IMR-90 (cell line): Measurements from ENCODE around the gene TTC27. TPM values are rescaled to one million over a fixed set of nuclear protein-coding genes. Genes with fewer than 3 reads are reported as not detected.

Experiments used
- ATAC-seq: fragments of 200-7000 bp; cut with Tn5 transposase; 2 replicates; pipeline ENCODE4 v1.9.1; 2020; ENCODE audit warnings: low read depth, mild to moderate bottlenecking, moderate library complexity
- BruUV-seq: library from RNA; stranded (reverse); fragments of 400-500 nt; replicated peaks from 2 replicates; lab custom pipeline; 2021; lab: Mats Ljungman, UMichigan
- CTCF ChIA-PET: fragments of 300-600 bp; formaldehyde crosslinking; extraction: SDS; loops from one replicate; lab custom pipeline; 2021; ENCODE audit warnings: antibody characterized with exemption; lab: Yijun Ruan, JAX
- POLR2A ChIA-PET: fragments of 300-600 bp; sonication (Branson Sonifier 250); formaldehyde crosslinking; loops from one replicate; lab custom pipeline; 2022; ENCODE audit warnings: antibody characterized with exemption; ENCODE audit not compliant: unreplicated experiment; lab: Charles Lee
- DNase-seq: peaks from one replicate; pipeline ENCODE4 v3.0.0; 2013
- H2AFZ ChIP-seq: replicated peaks from 2 replicates; pipeline ENCODE3; 2013; ENCODE audit warnings: low read length, mild to moderate bottlenecking; ENCODE audit not compliant: poor library complexity
- H2AK5ac ChIP-seq: 2 replicates; pipeline ENCODE4 v1.6.1; 2013; ENCODE audit warnings: low read depth, low read length, inconsistent platforms
- H2AK9ac ChIP-seq: replicated peaks from 2 replicates; pipeline ENCODE3; 2013; ENCODE audit warnings: mild to moderate bottlenecking, low read depth, low read length, moderate library complexity; ENCODE audit not compliant: poor library complexity
- H2BK120ac ChIP-seq: 2 replicates; pipeline ENCODE4 v1.6.1; 2013; ENCODE audit warnings: low read depth, low read length, inconsistent platforms
- H2BK15ac ChIP-seq: 3 replicates; pipeline ENCODE4 v1.6.1; 2013; ENCODE audit warnings: low read depth, low read length, inconsistent platforms
- H2BK20ac ChIP-seq: 2 replicates; pipeline ENCODE4 v1.6.1; 2013; ENCODE audit warnings: low read depth, mild to moderate bottlenecking, inconsistent platforms, low read length, moderate library complexity
- H2BK5ac ChIP-seq: 2 replicates; pipeline ENCODE4 v1.6.1; 2013; ENCODE audit warnings: mild to moderate bottlenecking, low read depth, low read length, inconsistent platforms; ENCODE audit not compliant: poor library complexity, severe bottlenecking
- H3K14ac ChIP-seq: replicated peaks from 2 replicates; pipeline ENCODE4 v1.6.1; 2013; ENCODE audit warnings: low read depth, low read length, inconsistent platforms
- H3K18ac ChIP-seq: 2 replicates; pipeline ENCODE4 v1.6.1; 2013; ENCODE audit warnings: low read depth, low read length, control low read depth
- H3K23ac ChIP-seq: 2 replicates; pipeline ENCODE4 v1.6.1; 2013; ENCODE audit warnings: low read depth, low read length, inconsistent platforms
- H3K27ac ChIP-seq: 2 replicates; pipeline ENCODE4 v1.5.1; 2013; ENCODE audit warnings: mild to moderate bottlenecking, control low read depth, low read length; ENCODE audit not compliant: insufficient read depth
- H3K27me3 ChIP-seq: 2 replicates; pipeline ENCODE4 v1.6.1; 2013; ENCODE audit warnings: low read length; ENCODE audit not compliant: control insufficient read depth, insufficient read depth
- H3K36me3 ChIP-seq: 2 replicates; pipeline ENCODE4 v1.6.1; 2013; ENCODE audit warnings: low read length, mixed read lengths; ENCODE audit not compliant: control insufficient read depth, insufficient read depth
- H3K4ac ChIP-seq: 2 replicates; pipeline ENCODE4 v1.6.1; 2013; ENCODE audit warnings: low read depth, low read length, inconsistent platforms
- H3K4me1 ChIP-seq: 2 replicates; pipeline ENCODE4 v1.6.1; 2013; ENCODE audit warnings: low read length, mixed read lengths; ENCODE audit not compliant: control insufficient read depth, insufficient read depth
- H3K4me2 ChIP-seq: 2 replicates; pipeline ENCODE4 v1.6.1; 2013; ENCODE audit warnings: low read depth, mild to moderate bottlenecking, control low read depth, low read length, moderate library complexity
- H3K4me3 ChIP-seq: 2 replicates; pipeline ENCODE4 v1.5.1; 2013; ENCODE audit warnings: low read depth, mild to moderate bottlenecking, control low read depth, low read length, moderate library complexity; ENCODE audit not compliant: insufficient read depth
- H3K56ac ChIP-seq: 2 replicates; pipeline ENCODE4 v1.6.1; 2013; ENCODE audit warnings: low read length, inconsistent platforms; ENCODE audit not compliant: insufficient read depth; ENCODE audit errors: extremely low read depth
- H3K79me1 ChIP-seq, 2 experiments: 2 replicates each; pipeline ENCODE4 v1.6.1; 2013; ENCODE audit warnings: low read length in 2 of 2, inconsistent platforms in 1 of 2, low read depth in 1 of 2
- H3K9ac ChIP-seq: 2 replicates; pipeline ENCODE4 v1.6.1; 2013; ENCODE audit warnings: low read depth, low read length, control low read depth
- H3K9me1 ChIP-seq: 2 replicates; pipeline ENCODE4 v1.6.1; 2013; ENCODE audit warnings: low read length, inconsistent platforms; ENCODE audit not compliant: insufficient read depth
- H3K9me3 ChIP-seq: 2 replicates; pipeline ENCODE4 v1.6.1; 2013; ENCODE audit warnings: low read length; ENCODE audit not compliant: control insufficient read depth, insufficient read depth
- H4K20me1 ChIP-seq: 2 replicates; pipeline ENCODE4 v1.6.1; 2013; ENCODE audit warnings: low read length, inconsistent platforms; ENCODE audit not compliant: insufficient read depth
- H4K5ac ChIP-seq: 2 replicates; pipeline ENCODE4 v1.6.1; 2013; ENCODE audit warnings: mild to moderate bottlenecking, low read depth, low read length, control low read depth
- H4K8ac ChIP-seq, 2 experiments: 2 replicates each; pipeline ENCODE4 v1.6.1; 2013; ENCODE audit warnings: low read depth in 2 of 2, low read length in 2 of 2, control low read depth in 1 of 2, inconsistent platforms in 1 of 2
- H4K91ac ChIP-seq: 2 replicates; pipeline ENCODE4 v1.6.1; 2013; ENCODE audit warnings: low read depth, low read length, inconsistent platforms; ENCODE audit not compliant: insufficient read depth
- BHLHE40 ChIP-seq: fragments of 150-350 bp; IDR thresholded peaks from 2 replicates; pipeline ENCODE4 v1.6.1; 2016; ENCODE audit warnings: mild to moderate bottlenecking, low read depth, low read length
- ELK1 ChIP-seq: fragments of 150-350 bp; IDR thresholded peaks from 2 replicates; pipeline ENCODE4 v1.6.1; 2016; ENCODE audit warnings: low read depth, mild to moderate bottlenecking, low read length, moderate library complexity, borderline replicate concordance
- FOS ChIP-seq: fragments of 150-350 bp; IDR thresholded peaks from 2 replicates; pipeline ENCODE4 v1.6.1; 2016; ENCODE audit warnings: low read depth, low read length
- POLR2A ChIP-seq: IDR thresholded peaks from 2 replicates; pipeline ENCODE4 v1.6.1; 2012; ENCODE audit warnings: mild to moderate bottlenecking, low read depth, low read length
- SMC3 ChIP-seq: fragments of 150-350 bp; IDR thresholded peaks from 2 replicates; pipeline ENCODE4 v1.6.1; 2016; ENCODE audit warnings: low read depth, mild to moderate bottlenecking, antibody characterized with exemption, low read length, moderate library complexity
- WGBS, 2 experiments: methylation state at CpG; one replicate each; pipeline versions ENCODE4 v1.1.5 to v1.1.7; 2013; ENCODE audit warnings: missing lambda C conversion rate in 2 of 2; ENCODE audit not compliant: insufficient read length in 1 of 2; ENCODE audit errors: extremely low coverage in 2 of 2; 5-methylcytosine and 5-hydroxymethylcytosine counted together
- dilution Hi-C: fragments of 300-500 bp; cut with HindIII; formaldehyde crosslinking; loops from one replicate; pipeline ENCODE4 v1.14.3; 2018; ENCODE audit warnings: low sequenced_read_pairs; ENCODE audit not compliant: unreplicated experiment
- in situ Hi-C: fragments of 300-500 bp; cut with MboI; formaldehyde crosslinking; loops from 3 replicates; pipeline ENCODE4 v1.14.3; 2019; ENCODE audit warnings: low sequenced_read_pairs, inconsistent platforms, mixed read lengths
- intact Hi-C: fragments of 100-400 bp; cut with micrococcal nuclease; formaldehyde crosslinking; loops from 2 replicates; pipeline ENCODE4 v1.10.0; 2022
- polyA plus RNA-seq, 3 experiments: library from polyadenylated mRNA; depleted of rRNA; stranded (reverse); fragments of >200 nt; gene quantifications; 2 replicates each; pipeline ENCODE4 v1.2.3, GENCODE V29; 2012; ENCODE audit warnings: low replicate concordance in 1 of 3
- total RNA-seq: library from RNA; depleted of rRNA; stranded (reverse); fragments of >200 nt; gene quantifications from 2 replicates; pipeline ENCODE4 v1.2.3, GENCODE V29; 2012
- TF ChIP-seq, protein P1 (sequence below): fragments of 150-350 bp; IDR thresholded peaks from 2 replicates; pipeline ENCODE4 v1.6.1; 2017; ENCODE audit warnings: mild to moderate bottlenecking, antibody characterized with exemption, low read length, low read depth

TTC27 gene
- total and polyA plus RNA-seq, 2 of the 4 experiments (the other 2 are of a cell fraction), result 12.7 to 30.5 TPM

- ChIA-PET CTCF (no interaction called here), POLR2A (no interaction called here)
- H3K9ac ChIP-seq, result no peak overlapping the region
- H2BK15ac ChIP-seq, result no peak overlapping the region
- H2BK20ac ChIP-seq, result no peak overlapping the region
- no peak overlapping the region for H2AK9ac ChIP-seq
- ATAC-seq, result peak; percentile 63
- no peak overlapping the region for H2AK5ac ChIP-seq
- no peaks in the 10 kb centered on the region for H4K20me1 ChIP-seq
- no peak overlapping the region for H3K23ac ChIP-seq
- H3K9me3 ChIP-seq, result no peaks in the 10 kb centered on the region
- in situ Hi-C loops (no loop called here), intact Hi-C loops (no loop called here), dilution Hi-C loops (no loop called here)
- no peak overlapping the region for H3K27ac ChIP-seq
- peaks cover 2% of the 10 kb centered on the region; the same call in 1 of the 2 replicates for H3K36me3 ChIP-seq
- WGBS, 2 experiments, result no CpG with 5 or more reads among the region's 4 CpGs
- H3K9me1 ChIP-seq, result 0 out of 2 replicates have a peak, but pooled peaks cover 3% of the 10 kb centered on the region
- peaks cover 3% of the 10 kb centered on the region for H3K4me1 ChIP-seq
- no peak for TF ChIP-seq ELK1
- no peak for TF ChIP-seq POLR2A
- TF ChIP-seq, protein P1, sequence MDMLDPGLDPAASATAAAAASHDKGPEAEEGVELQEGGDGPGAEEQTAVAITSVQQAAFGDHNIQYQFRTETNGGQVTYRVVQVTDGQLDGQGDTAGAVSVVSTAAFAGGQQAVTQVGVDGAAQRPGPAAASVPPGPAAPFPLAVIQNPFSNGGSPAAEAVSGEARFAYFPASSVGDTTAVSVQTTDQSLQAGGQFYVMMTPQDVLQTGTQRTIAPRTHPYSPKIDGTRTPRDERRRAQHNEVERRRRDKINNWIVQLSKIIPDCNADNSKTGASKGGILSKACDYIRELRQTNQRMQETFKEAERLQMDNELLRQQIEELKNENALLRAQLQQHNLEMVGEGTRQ, result peak; percentile 76
- TF ChIP-seq BHLHE40, result peak; percentile 19; the same call in 1 of the 2 replicates
- TF ChIP-seq SMC3, result no peak
- no peak for TF ChIP-seq FOS
- H4K8ac ChIP-seq, result no peak overlapping the region
- peak; percentile 93 for DNase-seq
- no peak overlapping the region for H3K56ac ChIP-seq
- H3K4ac ChIP-seq, result no peak overlapping the region
- H4K91ac ChIP-seq, result no peak overlapping the region
- no peak overlapping the region for H4K5ac ChIP-seq
- H3K18ac ChIP-seq, result no peak overlapping the region
- no peak overlapping the region for H2AFZ ChIP-seq
- peak overlapping the region; percentile 7; the same call in 1 of the 2 replicates for H3K4me2 ChIP-seq
- H3K4me3 ChIP-seq, result no peak overlapping the region
- no TSS peak for BruUV-seq
- H2BK120ac ChIP-seq, result no peak overlapping the region
- peaks cover 5 to 6% of the 10 kb centered on the region in 2 experiments; a peak in 2 of 4 replicates for H3K79me1 ChIP-seq
- no peak overlapping the region for H3K14ac ChIP-seq
- no peak overlapping the region for H2BK5ac ChIP-seq
- H3K27me3 ChIP-seq, result no peaks in the 10 kb centered on the region
These were observed 83.4 kb downstream of the TTC27 start for GRCh38 chr2:32711219-32711618.
